ENCODE data around the gene ZNRD2. TPM values are rescaled to one million over a fixed set of nuclear protein-coding genes. Genes with fewer than 3 reads are reported as not detected.

The ZNRD2 gene
- total RNA-seq, 1 donor from 2014 or later: 40.9 TPM

DNA sequence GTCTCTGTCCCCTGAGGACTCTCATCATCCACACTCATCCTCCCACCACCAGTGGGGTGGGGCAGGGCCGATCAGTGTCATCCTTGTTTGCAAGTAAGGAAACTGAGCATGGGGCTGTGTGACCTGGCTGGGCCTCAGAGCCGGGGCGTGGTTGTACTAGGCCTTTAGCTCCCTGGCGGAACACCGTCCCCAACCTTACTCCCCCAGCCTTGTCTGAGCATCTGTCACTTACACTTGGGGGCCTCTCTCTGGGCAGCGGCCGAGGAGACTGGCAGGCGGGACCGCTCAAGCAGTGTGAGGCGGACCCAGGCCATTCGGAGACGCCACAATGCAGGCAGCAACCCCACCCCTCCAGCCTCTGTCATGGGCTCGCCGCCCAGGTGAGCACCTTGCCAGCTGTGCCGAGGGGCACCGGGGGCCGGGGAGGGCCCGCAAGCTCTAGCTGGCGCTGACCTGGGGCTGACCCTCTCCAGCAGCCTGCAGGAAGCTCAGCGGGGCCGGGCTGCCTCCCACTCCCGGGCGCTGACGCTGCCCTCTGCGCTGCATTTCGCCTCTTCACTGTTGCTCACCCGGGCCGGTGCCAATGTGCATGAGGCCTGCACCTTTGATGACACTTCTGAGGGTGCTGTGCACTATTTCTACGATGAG lies 49.1 kb downstream of the ZNRD2 start:
- intact Hi-C loops (cut with micrococcal nuclease): loop anchor here (5.0 kb wide), 1 partner anchor 728 kb away; the partner anchor contains the start of genes B4GAT1 and BRMS1
- Mint-ChIP-seq H3K4me3 (no peak overlapping the region), H3K27ac (no peak overlapping the region), H3K36me3 (ENCODE audit: low read depth) (peaks cover 73% of the 10 kb centered on the region), H3K4me1 (peaks cover 29% of the 10 kb centered on the region), H3K9me3 (no peaks in the 10 kb centered on the region), H3K27me3 (no peaks in the 10 kb centered on the region)
- ATAC-seq (ENCODE audit: low read depth) (no peak), DNase-seq (no peak)
- ChIA-PET POLR2A (interaction anchor here (1.4 to 8.5 kb wide), 2 partner anchors 20 to 239 kb away, joined by 3 to 108 read pairs; partner anchors contain the start of genes CFL1 and SIPA1), CTCF (no interaction called here)
- TF ChIP-seq, protein P1, sequence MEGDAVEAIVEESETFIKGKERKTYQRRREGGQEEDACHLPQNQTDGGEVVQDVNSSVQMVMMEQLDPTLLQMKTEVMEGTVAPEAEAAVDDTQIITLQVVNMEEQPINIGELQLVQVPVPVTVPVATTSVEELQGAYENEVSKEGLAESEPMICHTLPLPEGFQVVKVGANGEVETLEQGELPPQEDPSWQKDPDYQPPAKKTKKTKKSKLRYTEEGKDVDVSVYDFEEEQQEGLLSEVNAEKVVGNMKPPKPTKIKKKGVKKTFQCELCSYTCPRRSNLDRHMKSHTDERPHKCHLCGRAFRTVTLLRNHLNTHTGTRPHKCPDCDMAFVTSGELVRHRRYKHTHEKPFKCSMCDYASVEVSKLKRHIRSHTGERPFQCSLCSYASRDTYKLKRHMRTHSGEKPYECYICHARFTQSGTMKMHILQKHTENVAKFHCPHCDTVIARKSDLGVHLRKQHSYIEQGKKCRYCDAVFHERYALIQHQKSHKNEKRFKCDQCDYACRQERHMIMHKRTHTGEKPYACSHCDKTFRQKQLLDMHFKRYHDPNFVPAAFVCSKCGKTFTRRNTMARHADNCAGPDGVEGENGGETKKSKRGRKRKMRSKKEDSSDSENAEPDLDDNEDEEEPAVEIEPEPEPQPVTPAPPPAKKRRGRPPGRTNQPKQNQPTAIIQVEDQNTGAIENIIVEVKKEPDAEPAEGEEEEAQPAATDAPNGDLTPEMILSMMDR (IDR thresholded peaks at IDR 0.05): no peak

DNA sequence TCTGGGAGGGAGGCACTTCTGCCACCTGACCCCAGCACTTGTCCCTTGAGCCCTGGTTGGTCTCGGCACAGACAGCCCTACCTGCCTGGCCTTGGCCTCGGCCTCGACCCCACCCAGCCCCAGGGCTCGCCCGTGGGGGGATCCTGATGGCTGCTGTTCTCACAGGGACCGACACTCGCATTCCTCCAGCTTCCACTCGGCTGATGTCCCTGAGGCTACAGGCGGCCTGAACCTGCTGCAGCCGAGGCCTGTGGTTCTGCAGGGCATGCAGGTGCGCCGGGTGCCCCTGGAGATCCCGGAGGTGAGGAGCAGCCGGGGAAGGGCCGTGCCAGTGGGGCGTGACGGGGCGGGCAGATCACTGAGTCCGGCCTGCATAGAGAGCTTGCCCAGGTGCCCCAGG lies 50.4 kb downstream of the ZNRD2 start:
- ChIA-PET CTCF (no interaction called here), POLR2A (no interaction called here)
- TF ChIP-seq, protein P1 (IDR thresholded peaks at IDR 0.05): no peak
- H3K36me3 Mint-ChIP-seq (ENCODE audit: low read depth): peaks cover 76% of the 10 kb centered on the region
- no peaks in the 10 kb centered on the region for H3K9me3 Mint-ChIP-seq
- no peak for ATAC-seq (ENCODE audit: low read depth)
- H3K4me1 Mint-ChIP-seq: peaks cover 23% of the 10 kb centered on the region
- no peak overlapping the region for H3K4me3 Mint-ChIP-seq
- no peak for DNase-seq
- no peaks in the 10 kb centered on the region for H3K27me3 Mint-ChIP-seq
- no peak overlapping the region for H3K27ac Mint-ChIP-seq
- intact Hi-C loops (cut with micrococcal nuclease): no loop called here

DNA sequence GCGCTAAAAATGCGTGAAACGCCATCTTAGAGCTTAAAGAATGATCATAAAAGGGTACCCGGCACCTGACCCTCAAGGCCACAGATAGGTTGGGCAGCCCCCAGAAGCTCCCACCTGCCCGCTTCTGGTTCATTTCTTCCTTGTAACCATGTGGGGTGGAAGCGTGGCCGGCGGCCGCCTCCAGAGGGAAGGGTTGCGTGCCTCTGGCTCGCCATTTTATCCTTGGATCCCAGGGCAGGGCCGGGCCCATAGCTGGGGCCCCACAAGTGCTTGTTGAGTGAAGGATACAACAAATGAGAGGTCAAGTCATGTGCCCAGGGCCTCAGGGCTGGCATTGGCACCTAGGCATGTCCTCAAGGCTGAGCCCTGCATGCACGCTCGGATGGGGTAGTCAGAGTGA lies 51.2 kb downstream of the ZNRD2 start:
- POLR2A ChIA-PET: interaction anchor here (0.6 to 1.2 kb wide), 2 partner anchors 23 to 113 kb away, joined by 4 to 8 read pairs; no protein-coding TSS in a partner anchor

More for the DNA sequence above, 51.2 kb downstream of the ZNRD2 start:
- Mint-ChIP-seq H3K4me3 (no peak overlapping the region), H3K27ac (peak overlapping the region; percentile 65), H3K4me1 (peaks cover 26% of the 10 kb centered on the region), H3K27me3 (no peaks in the 10 kb centered on the region), H3K9me3 (no peaks in the 10 kb centered on the region), H3K36me3 (ENCODE audit: low read depth) (peaks cover 81% of the 10 kb centered on the region)
- DNase-seq (no peak), ATAC-seq (ENCODE audit: low read depth) (no peak)
- TF ChIP-seq, protein P1 (IDR thresholded peaks at IDR 0.05): no peak
- CTCF ChIA-PET: no interaction called here
- intact Hi-C loops (cut with micrococcal nuclease): no loop called here

Other genes starting within 250 kb of the ZNRD2 start
- 88.3 and 89.6 TPM in 2 replicates for gene DPF2, start 236.6 kb upstream of the ZNRD2 start, total RNA-seq
- gene TIGD3, start 215.7 kb upstream of the ZNRD2 start, total RNA-seq: 1.4 and 1.6 TPM in 2 replicates
- 11.4 and 12.3 TPM in 2 replicates for gene SLC25A45, start 187.8 kb upstream of the ZNRD2 start, total RNA-seq
- 68.6 and 70.6 TPM in 2 replicates for gene FRMD8, start 183.8 kb upstream of the ZNRD2 start, total RNA-seq
- 578 and 699 TPM in 2 replicates for gene NEAT1, start 147.7 kb upstream of the ZNRD2 start, total RNA-seq
- 12,540 and 18,961 TPM in 2 replicates for gene MALAT1, start 71.4 kb upstream of the ZNRD2 start, total RNA-seq
- gene SCYL1, start 45.4 kb upstream of the ZNRD2 start, total RNA-seq: 70.0 and 75.7 TPM in 2 replicates
- gene LTBP3, start 12.1 kb upstream of the ZNRD2 start, total RNA-seq: 25.0 and 25.3 TPM in 2 replicates
- 19.1 and 21.6 TPM in 2 replicates for gene FAM89B, start 2.1 kb downstream of the ZNRD2 start, total RNA-seq
- 143 and 163 TPM in 2 replicates for gene EHBP1L1, start 5.6 kb downstream of the ZNRD2 start, total RNA-seq
- 1.0 and 1.1 TPM in 2 replicates for gene KCNK7, start 25.3 kb downstream of the ZNRD2 start, total RNA-seq
- gene MAP3K11, start 43.7 kb downstream of the ZNRD2 start, total RNA-seq: 72.1 and 89.6 TPM in 2 replicates
- 45.3 and 51.4 TPM in 2 replicates for gene PCNX3, start 45.3 kb downstream of the ZNRD2 start, total RNA-seq
- 236 and 252 TPM in 2 replicates for gene SIPA1, start 67.6 kb downstream of the ZNRD2 start, total RNA-seq
- 110 and 119 TPM in 2 replicates for gene RELA, start 92.4 kb downstream of the ZNRD2 start, total RNA-seq
- gene KAT5, start 141.8 kb downstream of the ZNRD2 start, total RNA-seq: 108 and 120 TPM in 2 replicates
- gene RNASEH2C, start 150.3 kb downstream of the ZNRD2 start, total RNA-seq: 85.3 and 91.4 TPM in 2 replicates
- 17.4 and 20.9 TPM in 2 replicates for gene AP5B1, start 210.5 kb downstream of the ZNRD2 start, total RNA-seq
- 0.09 and 0.29 TPM in 2 replicates for gene OVOL1, start 216.6 kb downstream of the ZNRD2 start, total RNA-seq